Limb (tissue), 2 donors: ENCODE results near the gene MPZL2.

ENCODE experiments used
- DNase-seq, 2 donors: peaks; one replicate each; pipeline ENCODE4 v3.0.0-alpha.2; 2016; ENCODE audit errors: extremely low spot score in 2 of 2

MPZL2 gene

GRCh38 chr11:118243993-118244762, 19.9 kb downstream of the MPZL2 start:
- no peak for DNase-seq

- no peak for DNase-seq
These were observed 20.9 kb downstream of the MPZL2 start for GRCh38 chr11:118243161-118243560.

GRCh38 chr11:118241764-118242098, 22.4 kb downstream of the MPZL2 start:
- no peak for DNase-seq

GRCh38 chr11:118240999-118241763, 22.9 kb downstream of the MPZL2 start:
- DNase-seq: no peak

- DNase-seq: no peak
These were observed 24.4 kb downstream of the MPZL2 start for GRCh38 chr11:118239509-118240205.

- DNase-seq: no peak
These were observed 25.2 kb downstream of the MPZL2 start for GRCh38 chr11:118238929-118239328.

GRCh38 chr11:118238421-118238820, 25.7 kb downstream of the MPZL2 start:
- no peak for DNase-seq

- no peak for DNase-seq
These were observed 27.9 kb downstream of the MPZL2 start for GRCh38 chr11:118236170-118236569.

- no peak for DNase-seq
These were observed 29.3 kb downstream of the MPZL2 start for GRCh38 chr11:118234833-118235232.

GRCh38 chr11:118233850-118234249, 30.2 kb downstream of the MPZL2 start:
- DNase-seq: no peak

- DNase-seq: no peak
These were observed 30.7 kb downstream of the MPZL2 start for GRCh38 chr11:118233377-118233776.

- DNase-seq: no peak
These were observed 31.4 kb downstream of the MPZL2 start for GRCh38 chr11:118232659-118233058.

- no peak for DNase-seq
These were observed 32.6 kb downstream of the MPZL2 start for GRCh38 chr11:118231461-118231860.

GRCh38 chr11:118230088-118230487, 34.0 kb downstream of the MPZL2 start:
- no peak for DNase-seq

- DNase-seq: no peak
These were observed 34.7 kb downstream of the MPZL2 start for GRCh38 chr11:118229274-118229847.

GRCh38 chr11:118227865-118228785, 36.0 kb downstream of the MPZL2 start:
- no peak for DNase-seq

GRCh38 chr11:118226781-118227180, 37.3 kb downstream of the MPZL2 start:
- DNase-seq: no peak

GRCh38 chr11:118226296-118226695, 37.8 kb downstream of the MPZL2 start:
- DNase-seq: no peak

GRCh38 chr11:118224511-118225188, 39.4 kb downstream of the MPZL2 start, which contains the start of gene JAML:
TSS of gene JAML (minus strand) at chr11:118225011. CDS start at chr11:118214866, 10,145 bp downstream.
- DNase-seq: no peak

- no peak for DNase-seq
These were observed 40.1 kb downstream of the MPZL2 start for GRCh38 chr11:118223992-118224391.
